ENCODE measurements around the gene KDELR3.

KDELR3 gene

GRCh38 chr22:38423512-38424503, 44.1 kb upstream of the KDELR3 start:
- no peak for TF ChIP-seq CTCF (conservative IDR thresholded peaks at IDR 0.05)
- no peak overlapping the region for H3K27ac ChIP-seq

- no peak overlapping the region for H3K27ac ChIP-seq
- no peak for TF ChIP-seq CTCF (conservative IDR thresholded peaks at IDR 0.05)
These were observed 43.3 kb upstream of the KDELR3 start for GRCh38 chr22:38424525-38425080.

GRCh38 chr22:38426628-38427027, 41.3 kb upstream of the KDELR3 start:
- no peak overlapping the region for H3K27ac ChIP-seq
- TF ChIP-seq CTCF (conservative IDR thresholded peaks at IDR 0.05): no peak

GRCh38 chr22:38427465-38427864, 40.4 kb upstream of the KDELR3 start:
- no peak overlapping the region for H3K27ac ChIP-seq
- no peak for TF ChIP-seq CTCF (conservative IDR thresholded peaks at IDR 0.05)

- TF ChIP-seq CTCF (conservative IDR thresholded peaks at IDR 0.05): no peak
- H3K27ac ChIP-seq: no peak overlapping the region
These were observed 40.0 kb upstream of the KDELR3 start for GRCh38 chr22:38427940-38428339.

GRCh38 chr22:38428714-38429113, 39.2 kb upstream of the KDELR3 start:
- no peak for TF ChIP-seq CTCF (conservative IDR thresholded peaks at IDR 0.05)
- H3K27ac ChIP-seq: no peak overlapping the region

GRCh38 chr22:38429499-38430068, 38.3 kb upstream of the KDELR3 start:
- no peak for TF ChIP-seq CTCF (conservative IDR thresholded peaks at IDR 0.05)
- H3K27ac ChIP-seq: no peak overlapping the region

Measured in VCaP (cell line).